Measurements from ENCODE around the gene FGFR2.
"Not testable (repeated sequence)": the region's sequence is repeated elsewhere in the genome, so short reads cannot be mapped to it uniquely, and the experiment has no call there.

The FGFR2 gene

DNA sequence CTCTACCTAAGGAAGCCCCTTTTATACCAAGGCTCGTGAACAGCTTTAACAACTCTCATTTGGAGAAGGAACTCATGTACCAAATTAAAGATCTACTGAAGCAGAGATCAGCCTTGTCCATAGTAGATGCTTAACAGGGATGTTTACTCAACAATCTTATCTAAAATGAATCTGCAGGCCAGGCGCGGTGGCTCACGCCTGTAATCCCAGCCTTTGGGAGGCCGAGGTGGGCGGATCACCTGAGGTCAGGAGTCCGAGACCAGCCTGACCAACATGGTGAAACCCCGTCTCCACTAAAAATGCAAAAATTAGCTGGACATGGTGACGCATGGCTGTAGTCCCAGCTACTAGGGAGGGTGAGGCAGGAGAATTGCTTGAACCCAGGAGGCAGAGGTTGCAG is 43.3 kb downstream of the FGFR2 start:
- DNase-seq (ENCODE audit: low read depth in 1 of 2, low spot score in 1 of 2): not testable (repeated sequence)

DNA sequence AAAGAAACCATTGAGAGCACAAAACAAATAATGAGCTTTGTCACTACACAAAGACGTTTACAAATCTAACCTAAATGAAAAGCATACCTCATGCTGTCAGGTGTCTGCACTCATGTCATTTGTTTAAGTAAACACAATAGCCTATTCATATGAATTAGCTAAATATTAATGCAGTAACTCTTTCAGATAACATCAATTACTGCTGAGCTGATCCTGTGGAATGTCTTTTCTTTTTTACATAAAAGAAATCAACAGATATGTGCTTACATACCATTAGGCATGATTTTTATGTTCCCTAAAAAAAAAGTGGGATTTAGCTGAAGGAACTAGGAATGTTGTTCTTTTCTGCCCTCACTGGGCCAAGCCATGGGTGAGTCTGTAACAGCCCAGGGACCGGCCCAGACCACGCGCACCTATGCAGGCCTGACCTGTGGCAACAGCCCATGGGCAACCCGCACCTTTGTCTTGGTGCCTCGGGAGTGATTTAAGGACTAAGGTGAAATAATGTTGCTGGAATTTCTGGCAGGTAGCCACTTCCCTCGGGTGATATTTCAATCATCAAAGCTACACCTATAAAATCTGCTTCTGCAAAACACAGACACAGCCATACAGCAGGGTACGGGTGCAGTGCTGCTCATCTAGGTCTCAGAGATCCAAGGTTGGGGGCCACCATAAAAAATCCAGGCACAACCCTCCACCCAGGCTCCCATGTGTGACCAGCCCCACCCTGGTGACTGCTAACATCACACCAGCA is 44.6 kb downstream of the FGFR2 start:
- no peak for DNase-seq (ENCODE audit: low read depth in 1 of 2, low spot score in 1 of 2)

DNA sequence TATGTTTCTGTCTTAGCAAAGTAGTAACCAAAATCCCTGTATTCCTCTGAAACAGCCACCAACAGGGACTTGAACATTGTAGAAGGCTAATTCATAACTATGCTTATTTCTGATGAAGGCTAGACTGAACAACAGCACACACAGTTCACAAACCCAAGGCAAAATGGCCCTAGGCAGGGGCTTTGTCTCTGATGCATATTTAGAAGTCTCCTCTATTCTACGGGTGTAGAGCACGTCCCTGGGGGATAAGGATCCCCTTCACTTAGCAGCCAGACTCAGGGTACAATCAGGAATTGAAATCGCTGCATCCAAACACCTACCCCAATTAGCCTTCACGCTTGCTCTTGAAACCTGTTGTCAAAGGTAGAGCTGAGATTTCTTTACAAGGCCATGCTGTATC is 45.5 kb downstream of the FGFR2 start:
- DNase-seq (ENCODE audit: low read depth in 1 of 2, low spot score in 1 of 2): no peak

DNA sequence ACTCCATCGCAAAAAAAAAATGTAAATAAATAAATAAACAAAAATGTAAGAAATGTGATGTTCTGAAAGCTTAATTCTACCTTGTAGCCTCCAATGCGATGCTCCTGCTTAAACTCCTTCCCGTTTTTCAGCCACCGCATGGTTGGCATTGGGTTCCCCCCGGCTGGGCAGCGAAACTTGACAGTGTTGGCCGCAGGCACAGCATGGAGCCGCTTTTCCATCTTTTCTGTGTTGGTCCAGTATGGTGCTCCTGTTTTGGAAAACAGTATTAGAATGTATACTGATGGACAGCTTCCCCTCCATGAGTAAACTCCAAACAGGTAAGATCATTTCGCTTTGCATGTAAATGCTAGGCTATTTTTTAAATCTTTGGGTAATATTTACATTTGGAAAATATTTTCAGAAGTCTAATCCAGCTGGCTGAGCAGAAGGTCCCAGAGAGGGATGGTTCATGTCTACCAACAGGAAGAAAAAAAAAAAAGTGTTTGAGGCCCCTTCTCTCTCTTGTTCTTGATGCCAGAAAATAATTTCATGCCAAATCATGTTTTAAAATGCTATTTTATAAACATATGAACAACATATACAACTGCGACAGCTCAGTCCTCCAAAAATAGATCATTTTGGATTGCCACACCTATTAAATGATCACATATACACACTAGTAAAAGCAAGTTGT is 46.9 kb downstream of the FGFR2 start:
- DNase-seq (ENCODE audit: low read depth in 1 of 2, low spot score in 1 of 2): no peak

DNA sequence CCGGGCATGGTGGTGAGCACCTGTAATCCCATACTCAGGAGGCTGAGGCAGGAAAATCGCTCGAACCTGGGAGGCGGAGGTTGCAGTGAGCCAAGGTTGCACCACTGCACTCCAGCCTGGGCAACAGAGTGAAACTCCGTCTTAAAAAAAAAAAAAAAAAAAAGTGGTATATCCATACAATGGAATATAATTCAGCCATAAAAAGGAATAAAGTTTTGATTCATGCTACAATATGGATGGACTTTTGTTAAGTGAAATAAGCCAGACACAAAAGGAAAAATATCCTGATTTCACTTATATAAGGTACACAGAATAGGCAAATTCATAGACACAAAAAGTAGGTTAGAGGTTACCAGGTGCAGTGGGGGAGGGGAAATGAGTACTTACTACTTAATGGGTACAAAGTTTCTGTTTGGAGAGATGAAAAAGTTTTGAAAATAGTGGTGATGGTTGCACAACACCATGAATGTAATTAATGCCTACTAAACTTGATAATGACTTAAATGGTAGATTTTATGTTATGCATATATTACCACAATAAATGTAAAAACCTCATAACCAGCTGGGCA is 53.9 kb downstream of the FGFR2 start:
- DNase-seq (ENCODE audit: low read depth in 1 of 2, low spot score in 1 of 2): no peak

DNA sequence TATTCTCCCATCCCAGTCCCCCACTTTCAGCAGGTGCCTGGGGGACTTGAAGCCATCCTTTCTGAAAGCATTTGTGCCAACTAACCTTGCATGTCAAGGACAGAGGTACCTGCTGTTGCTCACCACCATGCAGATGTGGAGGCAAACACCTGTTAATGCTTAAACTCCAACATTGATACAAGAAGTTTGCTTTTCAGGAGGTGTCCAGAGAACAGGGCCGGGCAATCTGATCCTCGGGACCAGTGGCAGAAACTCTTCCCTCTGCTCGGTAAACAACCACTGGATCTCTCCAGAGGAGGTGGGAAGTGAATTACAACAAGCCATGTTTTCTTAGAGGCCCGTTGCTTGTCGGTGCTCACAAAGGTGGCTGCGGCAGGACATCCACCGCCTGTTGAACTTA is 54.7 kb downstream of the FGFR2 start:
- no peak for DNase-seq (ENCODE audit: low read depth in 1 of 2, low spot score in 1 of 2)

DNA sequence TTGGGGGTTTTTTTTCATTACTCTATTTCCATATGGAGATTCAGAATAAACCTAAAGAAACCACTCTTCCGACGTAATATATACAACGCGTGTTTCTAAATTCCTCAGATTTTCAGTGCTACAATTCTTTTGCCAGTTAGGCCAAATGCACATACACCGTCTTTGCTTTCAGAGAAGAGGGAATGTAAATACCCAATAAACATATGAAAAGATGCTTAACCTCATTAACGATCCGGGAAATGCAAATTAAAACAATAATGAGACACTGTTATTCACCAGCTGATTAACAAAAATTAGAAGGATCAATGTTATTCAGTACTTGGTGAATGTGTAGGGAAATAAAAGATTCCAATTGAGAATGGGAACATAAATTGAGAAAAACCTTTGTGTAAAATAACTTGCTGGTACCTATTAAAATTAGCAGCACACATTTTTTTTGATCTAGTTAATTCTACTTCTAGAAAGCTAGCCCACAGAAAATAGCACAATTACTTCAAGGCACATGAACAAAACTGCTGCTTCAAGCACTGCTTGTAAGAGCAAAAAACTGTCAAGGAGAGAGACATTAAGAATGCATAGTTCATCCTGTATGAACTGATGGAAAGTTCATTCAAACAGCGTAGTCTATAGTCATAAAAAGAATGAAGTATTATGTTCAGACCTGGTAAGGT is 56.7 kb downstream of the FGFR2 start:
- no peak for DNase-seq (ENCODE audit: low read depth in 1 of 2, low spot score in 1 of 2)

DNA sequence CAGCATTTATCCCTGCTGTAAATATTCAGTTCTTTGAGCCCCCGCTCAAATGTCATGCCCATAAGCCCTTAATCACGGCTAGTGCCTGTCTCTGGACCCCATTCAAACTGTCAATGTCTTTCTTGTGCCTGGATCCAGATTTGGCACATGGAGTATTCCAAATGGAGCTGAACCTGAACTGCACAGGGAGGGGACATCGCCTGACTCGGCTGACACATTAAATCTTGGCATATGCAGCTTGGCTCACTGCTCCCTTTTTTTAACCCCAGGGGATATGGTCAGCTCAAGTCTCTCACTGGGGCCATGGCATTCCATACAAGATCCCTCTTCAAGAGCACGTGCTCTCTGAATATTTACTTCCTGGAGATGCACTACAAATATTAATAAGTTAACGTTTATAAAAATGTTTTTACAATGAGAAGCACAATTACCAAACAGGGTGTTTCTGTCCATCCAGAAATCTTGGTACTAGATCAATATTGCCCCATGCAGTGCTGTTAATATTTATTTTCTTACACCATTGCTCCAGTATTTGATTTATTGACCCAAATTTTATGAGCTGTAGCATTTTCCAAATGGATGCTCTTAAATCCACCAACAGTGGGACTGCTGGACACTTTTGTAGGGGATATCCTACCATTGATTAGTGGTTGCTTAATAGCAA is 57.4 kb downstream of the FGFR2 start:
- no peak for DNase-seq (ENCODE audit: low read depth in 1 of 2, low spot score in 1 of 2)

DNA sequence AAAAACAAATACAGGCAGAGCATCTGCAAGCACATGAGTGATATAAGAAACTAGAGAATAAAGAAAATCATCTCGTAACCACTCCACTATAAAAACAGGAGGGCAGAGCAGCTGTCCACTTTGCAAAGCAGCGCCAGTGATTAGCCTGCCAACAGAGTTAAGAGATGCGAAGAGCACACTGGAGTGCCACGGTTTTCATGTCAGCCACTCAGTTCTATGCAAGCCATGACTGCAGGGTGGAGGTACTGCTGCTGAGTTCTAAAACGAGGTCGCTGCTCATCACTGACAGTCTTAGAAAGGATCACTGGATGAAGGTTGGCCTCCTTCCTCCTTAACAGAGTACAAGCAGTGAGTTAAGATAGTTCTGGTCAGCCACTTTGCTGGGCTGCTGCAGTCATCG is 58.5 kb downstream of the FGFR2 start:
- DNase-seq (ENCODE audit: low read depth in 1 of 2, low spot score in 1 of 2): no peak

DNA sequence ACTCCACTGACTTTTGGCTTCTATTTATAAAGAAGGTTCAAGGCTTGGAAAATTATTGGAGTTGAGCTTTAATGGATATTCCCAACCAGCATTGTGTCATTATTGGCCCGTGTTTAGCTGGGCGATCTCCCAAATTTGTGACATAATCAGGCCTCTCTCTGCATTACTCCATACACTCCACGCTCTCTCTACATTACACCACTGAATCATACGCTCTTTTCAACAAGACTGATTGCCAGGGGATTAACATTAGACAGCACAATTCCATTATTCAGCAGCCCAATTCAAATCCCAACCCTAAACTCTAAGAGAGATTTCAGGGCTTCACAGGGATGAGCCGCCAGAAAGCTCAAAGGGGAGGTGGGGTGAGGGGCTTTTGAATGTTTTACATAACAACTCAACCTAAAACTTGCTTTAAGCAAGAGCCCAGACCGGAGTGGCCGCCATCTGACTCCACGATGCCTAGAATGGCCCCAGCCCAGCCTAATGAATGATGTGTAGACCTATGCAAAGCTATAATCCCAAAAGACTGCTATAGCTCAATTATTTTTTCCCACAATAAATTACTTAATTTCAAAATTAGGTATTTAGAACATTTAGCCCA is 61.8 kb downstream of the FGFR2 start:
- no peak for DNase-seq (ENCODE audit: low read depth in 1 of 2, low spot score in 1 of 2)

DNA sequence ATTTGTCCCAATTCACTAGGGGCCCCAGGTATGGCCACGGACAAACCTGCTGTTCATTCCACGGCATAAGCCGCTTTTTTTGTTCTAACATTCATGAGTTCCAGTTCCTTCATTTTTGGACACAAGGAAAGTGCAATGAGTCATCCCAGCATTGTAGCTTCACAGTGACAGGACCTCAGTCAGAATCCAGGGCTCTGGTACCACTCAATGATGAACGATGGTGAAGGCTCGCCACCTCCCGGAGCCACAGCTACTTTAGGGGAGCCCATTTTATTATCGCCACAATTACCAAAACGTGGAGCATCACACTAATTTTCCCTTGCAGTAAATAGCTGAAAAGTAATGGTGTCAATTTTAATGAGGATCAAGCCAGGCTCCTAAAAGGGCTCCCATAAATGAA is 62.9 kb downstream of the FGFR2 start:
- DNase-seq (ENCODE audit: low read depth in 1 of 2, low spot score in 1 of 2): no peak

DNA sequence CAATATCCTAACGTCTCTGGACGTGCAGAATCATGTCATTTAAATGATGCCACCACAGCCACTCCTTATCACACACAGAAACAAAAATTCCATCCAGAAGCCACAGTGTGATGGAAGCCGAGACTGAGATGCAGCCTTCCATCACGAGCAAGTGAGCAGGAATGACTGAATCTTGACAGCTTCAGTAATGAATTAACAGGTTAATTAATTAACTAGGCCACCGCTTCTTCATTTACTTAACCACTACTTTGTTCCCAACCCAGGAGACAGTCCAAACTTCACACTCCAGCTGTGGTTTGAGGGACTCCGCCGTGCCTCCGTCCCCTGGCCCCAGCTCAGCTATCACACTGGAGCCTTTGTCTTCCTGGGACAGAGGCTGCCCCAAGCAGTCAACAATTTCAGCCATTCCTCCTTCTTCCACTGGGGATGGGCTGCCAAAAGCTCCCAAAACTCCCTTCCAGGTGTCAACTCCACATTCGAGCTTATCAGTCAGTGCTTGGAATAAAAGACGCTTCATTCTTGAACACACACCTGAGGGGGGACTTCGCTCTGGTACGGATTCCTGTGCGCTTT is 65.9 kb downstream of the FGFR2 start:
- no peak for DNase-seq (ENCODE audit: low read depth in 1 of 2, low spot score in 1 of 2)

DNA sequence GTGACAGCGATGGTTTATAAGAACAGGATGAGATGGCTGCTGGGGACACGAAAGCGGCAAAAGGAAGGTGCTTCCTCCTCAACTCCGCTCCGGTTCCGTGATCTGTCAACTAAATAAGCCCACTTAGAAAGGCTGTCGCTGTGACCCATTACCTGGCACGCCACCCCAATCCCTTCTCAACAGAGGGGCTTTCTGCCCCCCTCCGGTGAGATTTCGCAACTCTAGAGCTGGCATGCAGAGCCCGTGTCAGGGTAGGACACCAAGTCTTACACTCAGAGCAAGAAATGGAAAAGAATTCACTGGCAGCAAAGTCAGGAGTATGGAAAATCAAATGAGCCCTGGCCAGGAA is 66.4 kb downstream of the FGFR2 start:
- no peak for DNase-seq (ENCODE audit: low read depth in 1 of 2, low spot score in 1 of 2)

DNA sequence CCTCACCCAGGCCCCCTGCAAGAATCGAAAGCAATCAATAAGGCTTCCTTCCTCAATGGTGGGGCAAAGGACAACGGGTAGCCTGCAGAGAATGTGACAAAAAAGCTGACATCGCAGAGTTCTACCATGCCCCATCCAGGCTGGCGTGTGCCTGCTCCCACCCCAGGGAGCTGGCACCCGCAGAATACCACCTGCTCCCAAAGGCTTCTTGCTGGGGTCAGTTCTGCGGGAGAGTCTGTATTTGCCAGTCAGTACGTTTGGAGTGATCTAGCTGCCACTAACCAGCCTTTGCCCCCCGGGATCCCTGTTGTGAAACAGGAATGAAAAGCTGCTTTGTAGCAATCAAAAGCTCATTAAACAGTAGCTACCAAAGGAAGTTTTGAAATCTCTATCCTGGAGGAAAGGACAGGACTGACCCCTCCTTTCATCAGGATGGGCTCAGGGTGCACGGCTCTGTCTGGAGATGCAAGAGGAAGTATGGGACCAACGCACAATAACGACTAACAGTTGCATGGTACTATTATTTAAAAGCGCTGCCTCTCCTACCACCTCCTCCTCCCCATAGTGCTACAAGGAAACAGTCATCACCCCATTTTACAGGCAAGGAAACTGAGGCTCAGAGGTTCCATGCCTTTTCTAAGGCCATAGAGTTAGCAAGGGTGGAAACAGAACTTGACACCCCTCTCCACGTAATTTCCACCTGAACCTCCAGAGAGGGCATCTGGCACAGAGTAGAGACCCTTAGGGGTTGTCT is 67.0 kb downstream of the FGFR2 start:
- DNase-seq (ENCODE audit: low read depth in 1 of 2, low spot score in 1 of 2): no peak

DNA sequence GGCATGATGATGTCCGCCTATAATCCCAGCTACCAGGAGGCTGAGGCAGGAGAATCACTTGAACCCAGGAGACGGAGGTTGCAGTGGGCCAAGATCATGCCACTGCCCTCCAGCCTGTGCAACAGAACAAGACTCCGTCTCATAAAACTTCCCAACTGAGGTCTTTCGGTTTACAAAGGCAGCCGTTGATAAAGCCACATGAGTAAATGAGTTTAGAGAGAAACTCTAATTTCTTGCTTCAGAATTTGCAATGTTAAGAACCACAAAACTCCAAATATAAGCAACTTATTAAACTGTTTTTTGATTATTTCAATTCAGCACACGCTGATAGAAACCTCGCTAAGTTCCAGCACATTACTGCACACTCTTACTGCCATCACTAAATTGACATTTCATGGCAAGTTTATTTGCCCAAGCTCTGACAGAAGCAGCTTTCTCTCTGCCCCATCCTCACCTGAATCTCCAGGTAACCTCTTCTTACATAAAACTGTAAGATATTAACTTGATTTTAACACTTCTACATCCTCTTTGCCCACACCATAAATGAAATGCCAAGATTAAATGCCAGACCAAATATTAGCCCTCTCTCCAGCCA is 67.7 kb downstream of the FGFR2 start:
- DNase-seq (ENCODE audit: low read depth in 1 of 2, low spot score in 1 of 2): no peak

DNA sequence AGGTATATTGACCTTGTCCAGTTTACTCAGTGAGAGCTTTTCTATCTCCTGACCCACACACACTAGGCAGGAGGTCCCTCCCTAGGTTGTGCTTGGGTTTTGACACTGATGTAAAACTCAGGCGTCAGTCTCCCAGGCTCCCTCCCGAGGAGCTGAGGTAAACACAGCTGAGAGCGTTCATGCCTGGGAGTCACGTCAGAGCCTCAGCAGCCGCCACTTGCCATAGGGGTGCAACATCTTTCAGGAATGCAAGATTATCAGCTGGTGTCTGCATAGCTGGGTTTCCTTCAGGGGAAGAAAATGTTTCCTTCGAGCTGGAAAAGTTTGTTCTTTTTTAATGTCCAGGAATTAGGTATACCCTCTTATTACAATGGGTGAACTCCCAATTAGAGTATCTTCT is 70.6 kb downstream of the FGFR2 start:
- no peak for DNase-seq (ENCODE audit: low read depth in 1 of 2, low spot score in 1 of 2)

DNA sequence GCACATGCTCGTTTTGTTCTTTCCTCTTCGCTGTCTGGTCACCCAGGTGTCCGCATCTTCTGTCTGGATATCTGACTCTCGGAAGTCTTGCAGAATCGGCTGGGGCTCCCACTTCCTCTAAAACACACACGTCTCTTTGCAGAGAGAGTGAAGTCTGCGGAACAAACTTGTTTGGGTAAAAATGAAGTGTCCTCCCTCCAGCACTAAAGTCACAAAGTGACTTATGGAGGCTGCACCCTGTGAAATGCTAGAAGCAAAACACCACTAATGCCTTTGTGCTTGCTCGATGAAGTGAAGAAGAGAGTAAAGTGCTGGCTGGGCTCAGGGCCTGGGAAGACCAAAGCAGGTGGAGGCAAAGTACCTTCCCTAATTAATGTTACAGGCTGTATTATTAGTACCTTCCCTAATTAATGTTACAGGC is 71.4 kb downstream of the FGFR2 start:
- DNase-seq (ENCODE audit: low read depth in 1 of 2, low spot score in 1 of 2): no peak

DNA sequence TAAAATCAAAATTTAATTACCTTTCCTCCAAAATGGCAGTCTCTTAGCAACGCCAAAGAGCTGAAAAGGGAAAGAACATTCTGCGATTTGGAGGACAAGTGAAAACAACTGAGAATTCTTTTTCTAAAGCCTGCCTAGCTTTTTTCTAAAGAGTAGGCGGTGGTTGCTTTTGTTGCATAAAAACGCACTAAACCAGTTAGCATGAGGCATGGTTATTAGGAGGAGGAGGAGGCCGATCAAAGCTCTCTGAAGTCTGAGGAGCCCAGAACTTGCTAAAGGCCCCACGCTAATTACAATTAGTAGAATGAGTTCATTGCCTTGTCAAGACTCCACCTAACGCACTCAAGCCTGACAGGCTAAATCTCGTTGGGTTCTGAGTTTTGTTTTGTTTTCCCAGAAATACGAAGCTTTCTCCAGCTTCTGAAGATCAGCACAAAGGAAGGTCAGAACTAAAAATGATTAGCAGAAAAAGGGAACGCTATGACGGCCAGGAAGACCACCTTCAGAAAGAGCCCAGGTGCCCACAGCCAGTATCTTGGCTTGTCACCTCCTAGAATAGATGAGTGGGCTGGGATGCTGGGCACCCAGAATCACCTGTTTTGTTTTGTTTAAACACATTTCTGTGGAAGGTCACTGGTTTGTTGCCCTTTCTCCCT is 72.0 kb downstream of the FGFR2 start:
- no peak for DNase-seq (ENCODE audit: low read depth in 1 of 2, low spot score in 1 of 2)

Measured in stimulated activated CD4-positive, alpha-beta T cell treated with anti-CD3 and anti-CD28 coated beads, Interleukin-15, amount 100 ng/mL, for 1 hour (primary cell).